Sigmoid colon (tissue), 7 donors: ENCODE measurements around the gene NPHP4. TPM values are rescaled to one million over a fixed set of nuclear protein-coding genes. Genes with fewer than 3 reads are reported as not detected.

ENCODE experiments used
- DNase-seq: peaks from one replicate; pipeline ENCODE4 v3.0.0-alpha.2; 2019
- H3K27ac ChIP-seq, 4 donors: fragments of 200-600 bp; sonication (generic); one replicate each; pipeline ENCODE4 v1.5.1; 2016 to 2019; ENCODE audit warnings: mild to moderate bottlenecking in 1 of 4
- H3K27me3 ChIP-seq, 3 donors: fragments of 200-600 bp; sonication (generic); one replicate each; pipeline ENCODE4 v1.5.1; 2019; ENCODE audit warnings: mild to moderate bottlenecking in 1 of 3
- H3K36me3 ChIP-seq, 4 donors: fragments of 200-600 bp; sonication (generic); one replicate each; pipeline ENCODE4 v1.5.1; 2016 to 2019
- H3K4me1 ChIP-seq, 4 donors: fragments of 200-600 bp; sonication (generic); one replicate each; pipeline ENCODE4 v1.5.1; 2017 to 2019
- H3K4me3 ChIP-seq, 4 donors: fragments of 200-600 bp; sonication (generic); one replicate each; pipeline ENCODE4 v1.5.1; 2017 to 2019; ENCODE audit warnings: mild to moderate bottlenecking in 2 of 4, moderate library complexity in 1 of 4
- H3K9me3 ChIP-seq, 4 donors: fragments of 200-600 bp in 3 of 4; sonication (generic) in 3 of 4; one replicate each; pipeline versions ENCODE4 v1.5.1 to v1.6.1; 2013 to 2019
- EP300 ChIP-seq, 4 donors: sonication (generic); formaldehyde crosslinking; IDR thresholded peaks; one replicate each; pipeline ENCODE4 v1.6.1; 2017; ENCODE audit warnings: antibody characterized with exemption in 4 of 4
- POLR2A ChIP-seq, 2 donors: fragments of 450-650 bp; IDR thresholded peaks; one replicate each; pipeline ENCODE4 v1.6.1; 2016; ENCODE audit warnings: antibody characterized with exemption in 2 of 2, mild to moderate bottlenecking in 2 of 2, moderate library complexity in 2 of 2
- POLR2AphosphoS5 ChIP-seq, 4 donors: sonication (generic); formaldehyde crosslinking; IDR thresholded peaks; one replicate each; pipeline ENCODE4 v1.6.1; 2017; ENCODE audit warnings: antibody characterized with exemption in 4 of 4
- WGBS, 2 donors: extraction: QIAGEN DNeasy Blood & Tissue Kit; methylation state at CpG; one replicate each; pipeline ENCODE4 v1.1.7; 2013; 5-methylcytosine and 5-hydroxymethylcytosine counted together
- intact Hi-C: fragments of 100-400 bp; cut with DNase I; formaldehyde crosslinking; loops from one replicate; pipeline ENCODE4 v1.15.1; 2023
- polyA plus RNA-seq, 3 donors: library from polyadenylated mRNA; stranded (reverse); fragments of 200-250 nt; gene quantifications; one replicate each; pipeline ENCODE4 v1.2.3, GENCODE V29; 2013
- total RNA-seq, 4 donors: library from RNA; depleted of rRNA; stranded (reverse); fragments of >200 nt; gene quantifications; one replicate each; pipeline ENCODE4 v1.1.0, GENCODE V29; 2016
- TF ChIP-seq, protein P1 (sequence below), 4 experiments: fragments of 450-650 bp in 3 of 4; fragments of 200-600 bp in 1 of 4; IDR thresholded peaks; one replicate each; pipeline ENCODE4 v1.5.1; 2016 to 2019; ENCODE audit warnings: antibody characterized with exemption in 4 of 4, mild to moderate bottlenecking in 3 of 4, moderate library complexity in 2 of 4
- donor health status: healthy with polysubstance abuse.
- donor health status: Bipolar disorder and iron deficiency.
- donor health status: healthy.

NPHP4 gene
- total and polyA plus RNA-seq, 7 donors, result 0.60 to 12.2 (median 5.7) TPM

- Histone ChIP-seq H3K27ac (no peak overlapping the region), H3K27me3 (peaks cover 0 to 20% (median 19%) of the 10 kb centered on the region in 3 donors), H3K9me3 (no peaks in the 10 kb centered on the region), H3K36me3 (no peaks in the 10 kb centered on the region), H3K4me3 (no peak overlapping the region), H3K4me1 (no peaks in the 10 kb centered on the region)
- TF ChIP-seq POLR2A (IDR thresholded peaks at IDR 0.05) (no peak), POLR2AphosphoS5 (IDR thresholded peaks at IDR 0.05) (no peak), EP300 (IDR thresholded peaks at IDR 0.05) (no peak)
- TF ChIP-seq, protein P1, sequence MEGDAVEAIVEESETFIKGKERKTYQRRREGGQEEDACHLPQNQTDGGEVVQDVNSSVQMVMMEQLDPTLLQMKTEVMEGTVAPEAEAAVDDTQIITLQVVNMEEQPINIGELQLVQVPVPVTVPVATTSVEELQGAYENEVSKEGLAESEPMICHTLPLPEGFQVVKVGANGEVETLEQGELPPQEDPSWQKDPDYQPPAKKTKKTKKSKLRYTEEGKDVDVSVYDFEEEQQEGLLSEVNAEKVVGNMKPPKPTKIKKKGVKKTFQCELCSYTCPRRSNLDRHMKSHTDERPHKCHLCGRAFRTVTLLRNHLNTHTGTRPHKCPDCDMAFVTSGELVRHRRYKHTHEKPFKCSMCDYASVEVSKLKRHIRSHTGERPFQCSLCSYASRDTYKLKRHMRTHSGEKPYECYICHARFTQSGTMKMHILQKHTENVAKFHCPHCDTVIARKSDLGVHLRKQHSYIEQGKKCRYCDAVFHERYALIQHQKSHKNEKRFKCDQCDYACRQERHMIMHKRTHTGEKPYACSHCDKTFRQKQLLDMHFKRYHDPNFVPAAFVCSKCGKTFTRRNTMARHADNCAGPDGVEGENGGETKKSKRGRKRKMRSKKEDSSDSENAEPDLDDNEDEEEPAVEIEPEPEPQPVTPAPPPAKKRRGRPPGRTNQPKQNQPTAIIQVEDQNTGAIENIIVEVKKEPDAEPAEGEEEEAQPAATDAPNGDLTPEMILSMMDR (IDR thresholded peaks at IDR 0.05), result no peak
- 75 to 78% methylated on average over 9 of the region's 9 CpGs for WGBS, 2 donors
- intact Hi-C loops, result no loop called here
- no peak for DNase-seq
These were observed 164.7 kb downstream of the NPHP4 start for GRCh38 chr1:5827516-5827915.

DNA sequence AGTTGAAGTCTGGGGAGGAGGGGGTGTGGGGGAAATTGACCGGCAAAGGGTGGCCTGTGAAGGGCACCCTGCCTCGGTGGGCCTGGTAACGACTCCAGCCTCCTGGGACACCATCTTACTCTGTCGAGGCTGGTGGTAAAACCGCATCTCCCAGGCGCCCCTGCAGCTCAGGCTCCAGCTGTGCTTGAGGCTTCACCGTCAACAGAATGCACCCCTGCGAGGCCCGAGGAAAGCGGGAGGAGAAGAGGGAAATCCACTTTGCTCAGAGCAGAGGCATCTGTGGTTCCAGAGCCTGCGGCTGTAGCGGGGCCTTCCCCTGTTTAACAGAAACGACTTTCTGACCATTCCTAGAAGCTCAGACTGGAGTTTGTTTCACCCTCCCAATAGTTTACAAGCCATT, 165.6 kb downstream of the NPHP4 start:
- no peak for DNase-seq
- WGBS, 2 donors, result 45 to 46% methylated on average over 13 of the region's 13 CpGs
- intact Hi-C loops, result no loop called here

DNA sequence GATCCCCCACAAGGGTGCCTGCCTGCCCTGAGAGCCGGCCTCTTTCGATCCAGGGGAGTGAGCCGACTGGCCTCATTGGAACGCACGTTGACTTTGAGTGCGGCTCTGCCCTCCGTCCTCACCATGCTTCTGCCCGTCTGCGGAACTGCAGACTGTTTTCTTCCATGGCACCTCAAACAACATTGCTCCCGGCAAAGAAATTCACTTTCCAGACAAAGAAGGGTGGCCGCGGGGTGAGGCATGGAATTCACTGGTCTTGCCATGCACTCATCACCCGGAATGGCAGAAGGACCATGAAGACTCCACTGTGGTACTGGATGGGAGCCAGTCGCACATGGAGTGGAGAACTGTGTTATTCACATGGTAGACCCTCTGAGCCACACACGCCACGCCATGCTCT, 169.5 kb downstream of the NPHP4 start:
- Histone ChIP-seq H3K4me3 (no peak overlapping the region), H3K27ac (no peak overlapping the region), H3K9me3 (no peaks in the 10 kb centered on the region), H3K36me3 (no peaks in the 10 kb centered on the region), H3K27me3 (peaks cover 0 to 7% (median 0%) of the 10 kb centered on the region in 3 donors), H3K4me1 (no peaks in the 10 kb centered on the region)
- DNase-seq, result no peak
- 95% methylated on average over 16 of the region's 16 CpGs for WGBS, 2 donors
- TF ChIP-seq EP300 (IDR thresholded peaks at IDR 0.05) (no peak), POLR2AphosphoS5 (IDR thresholded peaks at IDR 0.05) (no peak), POLR2A (IDR thresholded peaks at IDR 0.05) (no peak)
- TF ChIP-seq, protein P1 (IDR thresholded peaks at IDR 0.05), result no peak
- intact Hi-C loops, result no loop called here

More for the DNA sequence above, 165.6 kb downstream of the NPHP4 start:
- no peak for TF ChIP-seq POLR2A (IDR thresholded peaks at IDR 0.05)
- TF ChIP-seq, protein P1 (IDR thresholded peaks at IDR 0.05), result no peak
- no peak for TF ChIP-seq EP300 (IDR thresholded peaks at IDR 0.05)
- Histone ChIP-seq H3K36me3 (no peaks in the 10 kb centered on the region), H3K4me3 (no peak overlapping the region), H3K4me1 (no peaks in the 10 kb centered on the region), H3K27me3 (peaks cover 0 to 16% (median 12%) of the 10 kb centered on the region in 3 donors), H3K9me3 (no peaks in the 10 kb centered on the region), H3K27ac (no peak overlapping the region)

DNA sequence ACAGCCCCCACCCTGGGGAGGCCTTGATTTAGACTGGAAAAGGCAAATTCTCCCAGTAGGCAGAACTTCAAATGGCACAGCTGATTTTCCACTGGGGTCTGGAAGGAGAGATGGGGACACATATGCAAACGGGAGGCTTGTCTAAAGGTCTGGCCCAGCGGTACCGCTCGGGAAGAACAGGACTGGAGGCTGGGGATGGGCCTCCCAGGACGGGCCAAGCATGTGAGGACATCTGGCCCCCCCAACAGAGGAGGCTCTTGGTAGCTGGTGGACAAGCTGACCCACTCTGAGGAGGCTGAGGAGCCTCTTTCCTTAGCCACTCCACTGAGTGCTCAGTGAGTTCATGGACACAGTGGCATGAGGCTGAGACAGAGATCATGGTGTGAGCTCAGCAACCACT, 170.0 kb downstream of the NPHP4 start:
- 86 to 89% methylated on average over 5 of the region's 5 CpGs for WGBS, 2 donors
- no peaks in the 10 kb centered on the region for H3K9me3 ChIP-seq
- TF ChIP-seq POLR2AphosphoS5 (IDR thresholded peaks at IDR 0.05) (no peak), POLR2A (IDR thresholded peaks at IDR 0.05) (no peak), EP300 (IDR thresholded peaks at IDR 0.05) (no peak)
- TF ChIP-seq, protein P1 (IDR thresholded peaks at IDR 0.05), result no peak

DNA sequence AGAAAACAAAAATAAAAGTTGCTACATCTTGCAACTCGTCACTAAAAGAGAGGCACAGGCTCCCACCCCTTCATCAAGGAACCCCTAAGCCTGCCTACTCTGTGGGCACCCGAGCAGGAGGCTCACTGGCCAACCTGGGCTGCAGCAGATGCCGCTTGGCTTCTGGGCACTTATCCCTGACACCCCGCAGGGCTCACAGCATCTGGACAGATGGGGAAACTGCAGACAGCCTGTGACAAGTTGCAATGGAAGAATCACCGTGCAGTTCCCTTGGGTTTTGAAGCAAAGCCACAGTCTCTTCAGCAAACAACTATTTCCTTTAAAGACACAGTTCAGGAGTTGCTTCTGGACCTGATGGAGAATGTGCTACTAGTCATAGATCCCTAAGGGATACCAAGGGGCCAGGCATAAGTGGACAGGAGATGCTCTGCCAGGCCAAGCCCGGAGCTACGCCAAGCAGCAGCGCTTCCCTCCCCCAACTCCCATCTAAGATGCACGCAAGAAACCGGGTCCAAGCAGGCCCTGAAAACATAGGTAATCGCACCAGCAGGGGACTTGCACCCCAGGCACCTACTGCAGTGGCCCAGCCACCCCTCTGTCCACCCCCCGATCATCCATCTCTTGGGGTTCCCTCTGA, 170.6 kb downstream of the NPHP4 start:
- no peaks in the 10 kb centered on the region for H3K4me1 ChIP-seq
- H3K9me3 ChIP-seq, result no peaks in the 10 kb centered on the region
- no peak overlapping the region for H3K4me3 ChIP-seq
- TF ChIP-seq POLR2AphosphoS5 (IDR thresholded peaks at IDR 0.05) (no peak), EP300 (IDR thresholded peaks at IDR 0.05) (no peak), POLR2A (IDR thresholded peaks at IDR 0.05) (no peak)
- TF ChIP-seq, protein P1 (IDR thresholded peaks at IDR 0.05), result no peak
- 64 to 75% methylated on average over 12 of the region's 12 CpGs for WGBS, 2 donors
- intact Hi-C loops, result no loop called here
- no peak for DNase-seq
- H3K27ac ChIP-seq, result no peak overlapping the region
- H3K36me3 ChIP-seq, result no peaks in the 10 kb centered on the region
- H3K27me3 ChIP-seq, result peaks cover 0 to 7% (median 0%) of the 10 kb centered on the region in 3 donors

More for the DNA sequence above, 170.0 kb downstream of the NPHP4 start:
- Histone ChIP-seq H3K4me1 (no peaks in the 10 kb centered on the region), H3K27ac (no peak overlapping the region), H3K27me3 (peaks cover 0 to 7% (median 0%) of the 10 kb centered on the region in 3 donors), H3K36me3 (no peaks in the 10 kb centered on the region), H3K4me3 (no peak overlapping the region)
- intact Hi-C loops, result no loop called here
- DNase-seq, result no peak
